DND-41 (cell line): Measurements from ENCODE around the gene SIRPA.

ENCODE experiments used
- ATAC-seq: fragments of 200-7000 bp; cut with Tn5 transposase; 3 replicates; pipeline ENCODE4 v1.9.1; 2021; ENCODE audit warnings: low read depth; ENCODE audit not compliant: insufficient read depth
- DNase-seq: peaks from one replicate; pipeline ENCODE4 v3.0.0-alpha.2; 2020
- H2AFZ ChIP-seq: 2 replicates; pipeline ENCODE4 v1.6.0; 2012; ENCODE audit warnings: low read depth, low read length
- H3K27ac ChIP-seq: 2 replicates; pipeline ENCODE4 v1.5.1; 2012; ENCODE audit warnings: low read length, inconsistent platforms
- H3K27me3 ChIP-seq: fragments of 200-600 bp; sonication (generic); 2 replicates; pipeline ENCODE4 v1.6.0; 2012; ENCODE audit warnings: low read length, mild to moderate bottlenecking, inconsistent platforms; ENCODE audit not compliant: insufficient read depth, poor library complexity
- H3K36me3 ChIP-seq: 2 replicates; pipeline ENCODE4 v1.5.1; 2012; ENCODE audit warnings: low read length, inconsistent platforms; ENCODE audit not compliant: insufficient read depth
- H3K4me1 ChIP-seq: 2 replicates; pipeline ENCODE4 v1.5.1; 2012; ENCODE audit warnings: mild to moderate bottlenecking, low read length; ENCODE audit not compliant: insufficient read depth
- H3K4me2 ChIP-seq: 2 replicates; pipeline ENCODE4 v1.6.0; 2012; ENCODE audit warnings: mild to moderate bottlenecking, moderate library complexity, low read length, inconsistent platforms; ENCODE audit not compliant: insufficient read depth
- H3K4me3 ChIP-seq, 2 experiments: fragments of 200-600 bp in 1 of 2; shearing (Covaris generic) in 1 of 2; 2 replicates each; pipeline ENCODE4 v1.5.1; 2012 to 2016; ENCODE audit warnings: inconsistent platforms in 2 of 2, low read length in 2 of 2, mild to moderate bottlenecking in 2 of 2, low read depth in 1 of 2, moderate library complexity in 1 of 2
- H3K79me2 ChIP-seq: 2 replicates; pipeline ENCODE4 v1.6.0; 2012; ENCODE audit warnings: low read length, inconsistent platforms; ENCODE audit not compliant: insufficient read depth
- H3K9ac ChIP-seq: 2 replicates; pipeline ENCODE4 v1.6.0; 2012; ENCODE audit warnings: low read depth, mild to moderate bottlenecking, inconsistent platforms, low read length, moderate library complexity
- H3K9me3 ChIP-seq: 2 replicates; pipeline ENCODE4 v1.5.1; 2012; ENCODE audit warnings: low read length, moderate library complexity, mild to moderate bottlenecking, inconsistent platforms; ENCODE audit not compliant: insufficient read depth, severe bottlenecking
- H4K20me1 ChIP-seq: 2 replicates; pipeline ENCODE4 v1.6.0; 2012; ENCODE audit warnings: low read length; ENCODE audit not compliant: insufficient read depth
- EZH2 ChIP-seq: IDR thresholded peaks from 3 replicates; pipeline ENCODE4 v1.6.1; 2012; ENCODE audit warnings: borderline replicate concordance, low read depth, mild to moderate bottlenecking, moderate library complexity, low read length, inconsistent platforms; ENCODE audit not compliant: severe bottlenecking
- TF ChIP-seq, protein P1 (sequence below): IDR thresholded peaks from 2 replicates; pipeline ENCODE4 v1.5.1; 2012; ENCODE audit warnings: borderline replicate concordance, low read length, moderate library complexity, mild to moderate bottlenecking; ENCODE audit not compliant: poor library complexity, severe bottlenecking; ENCODE audit errors: extremely low read depth

The SIRPA gene

DNA sequence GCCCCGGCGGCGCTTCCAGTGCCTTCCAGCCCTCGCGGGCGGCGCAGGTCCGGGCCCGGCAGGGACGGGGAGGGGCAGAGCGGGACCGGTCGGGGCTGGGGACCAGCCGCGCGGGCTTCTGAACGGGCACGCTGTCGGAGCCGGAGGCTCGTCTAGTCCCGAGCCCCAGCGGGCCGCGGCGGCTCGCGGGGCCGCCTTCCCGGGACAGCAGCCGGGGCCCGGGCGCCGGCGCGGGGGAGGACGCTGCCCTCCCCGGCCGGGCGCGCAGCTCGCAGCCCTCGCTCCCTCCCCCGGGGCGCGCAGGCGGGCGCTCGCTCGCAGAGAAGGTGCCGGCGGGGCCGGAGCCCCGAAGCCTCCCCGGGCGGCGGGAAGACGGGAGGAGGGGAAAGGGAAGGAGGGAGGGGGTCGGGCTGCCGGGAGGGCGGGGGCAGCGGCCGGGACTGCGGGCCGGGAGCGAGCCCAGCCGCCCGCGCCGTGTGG is 696 bp upstream of the SIRPA start:
- H3K4me3 ChIP-seq, result peak overlapping the region in 1 of 2 experiments; percentile 56; a peak in 1 of 4 replicates
- H3K9ac ChIP-seq, result peak overlapping the region; percentile 28; the same call in 1 of the 2 replicates
- ATAC-seq, result peak; percentile 57
- no peaks in the 10 kb centered on the region for H3K9me3 ChIP-seq
- H3K27me3 ChIP-seq, result peaks cover 75% of the 10 kb centered on the region
- H4K20me1 ChIP-seq, result peaks cover 22% of the 10 kb centered on the region
- peak; percentile 39 for DNase-seq
- TF ChIP-seq EZH2, result no peak
- TF ChIP-seq, protein P1, sequence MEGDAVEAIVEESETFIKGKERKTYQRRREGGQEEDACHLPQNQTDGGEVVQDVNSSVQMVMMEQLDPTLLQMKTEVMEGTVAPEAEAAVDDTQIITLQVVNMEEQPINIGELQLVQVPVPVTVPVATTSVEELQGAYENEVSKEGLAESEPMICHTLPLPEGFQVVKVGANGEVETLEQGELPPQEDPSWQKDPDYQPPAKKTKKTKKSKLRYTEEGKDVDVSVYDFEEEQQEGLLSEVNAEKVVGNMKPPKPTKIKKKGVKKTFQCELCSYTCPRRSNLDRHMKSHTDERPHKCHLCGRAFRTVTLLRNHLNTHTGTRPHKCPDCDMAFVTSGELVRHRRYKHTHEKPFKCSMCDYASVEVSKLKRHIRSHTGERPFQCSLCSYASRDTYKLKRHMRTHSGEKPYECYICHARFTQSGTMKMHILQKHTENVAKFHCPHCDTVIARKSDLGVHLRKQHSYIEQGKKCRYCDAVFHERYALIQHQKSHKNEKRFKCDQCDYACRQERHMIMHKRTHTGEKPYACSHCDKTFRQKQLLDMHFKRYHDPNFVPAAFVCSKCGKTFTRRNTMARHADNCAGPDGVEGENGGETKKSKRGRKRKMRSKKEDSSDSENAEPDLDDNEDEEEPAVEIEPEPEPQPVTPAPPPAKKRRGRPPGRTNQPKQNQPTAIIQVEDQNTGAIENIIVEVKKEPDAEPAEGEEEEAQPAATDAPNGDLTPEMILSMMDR, result no peak
- H3K79me2 ChIP-seq, result no peaks in the 10 kb centered on the region
- peaks cover 13% of the 10 kb centered on the region for H3K4me1 ChIP-seq
- H3K27ac ChIP-seq, result no peak overlapping the region
- H3K36me3 ChIP-seq, result no peaks in the 10 kb centered on the region
- no peak overlapping the region for H2AFZ ChIP-seq
- peak overlapping the region; percentile 66 for H3K4me2 ChIP-seq

GRCh38 chr20:1895674-1896483 is 672 bp downstream of the SIRPA start:
- DNase-seq, result no peak

GRCh38 chr20:1896484-1897258 is 1.5 kb downstream of the SIRPA start:
- ATAC-seq (no peak), DNase-seq (no peak)
- Histone ChIP-seq H3K4me2 (no peak overlapping the region), H3K27ac (no peak overlapping the region), H2AFZ (no peak overlapping the region), H4K20me1 (peaks cover 22% of the 10 kb centered on the region), H3K9me3 (no peaks in the 10 kb centered on the region), H3K79me2 (no peaks in the 10 kb centered on the region), H3K9ac (no peak overlapping the region), H3K4me1 (peaks cover 13% of the 10 kb centered on the region), H3K4me3 (no peak overlapping the region), H3K27me3 (peaks cover 68% of the 10 kb centered on the region), H3K36me3 (no peaks in the 10 kb centered on the region)
- TF ChIP-seq, protein P1, result no peak
- no peak for TF ChIP-seq EZH2

More at GRCh38 chr20:1895674-1896483, 672 bp downstream of the SIRPA start:
- Histone ChIP-seq H3K4me2 (peak overlapping the region; percentile 66), H3K36me3 (no peaks in the 10 kb centered on the region), H3K4me3 (peak overlapping the region in 1 of 2 experiments; percentile 56; a peak in 3 of 4 replicates), H3K27me3 (peaks cover 74% of the 10 kb centered on the region), H3K9me3 (no peaks in the 10 kb centered on the region), H3K4me1 (peaks cover 13% of the 10 kb centered on the region), H3K79me2 (no peaks in the 10 kb centered on the region), H2AFZ (no peak overlapping the region), H3K27ac (no peak overlapping the region), H4K20me1 (peaks cover 22% of the 10 kb centered on the region), H3K9ac (peak overlapping the region; percentile 28; the same call in 1 of the 2 replicates)
- ATAC-seq, result no peak
- peak; percentile 83 for TF ChIP-seq EZH2
- TF ChIP-seq, protein P1, result no peak
